HG02870 (cell line): Measurements from ENCODE around the gene ZNF467.

Source experiments
- ATAC-seq: cut with Tn5 transposase; IDR thresholded peaks from one replicate; pipeline ENCODE4 v1.9.1; 2021; ENCODE audit warnings: mild to moderate bottlenecking, moderate library complexity; ENCODE audit not compliant: unreplicated experiment

Gene ZNF467

GRCh38 chr7:149773446-149774236 lies at the start of gene ZNF467:
Gene ZNF467, minus strand, starts transcription at chr7:149773588. Its CDS starts 2,556 bp downstream, at chr7:149771032.
- no peak for ATAC-seq

GRCh38 chr7:149822353-149822943 lies 49.1 kb upstream of the ZNF467 start:
- no peak for ATAC-seq

- ATAC-seq = no peak
Observed at GRCh38 chr7:149821191-149822148, 48.1 kb upstream of the ZNF467 start.

- ATAC-seq = no peak
Observed at GRCh38 chr7:149820622-149821190, 47.3 kb upstream of the ZNF467 start.

- ATAC-seq = no peak
Observed at GRCh38 chr7:149819961-149820340, 46.6 kb upstream of the ZNF467 start.

- no peak for ATAC-seq
Observed at GRCh38 chr7:149819141-149819960, 46.0 kb upstream of the ZNF467 start.

GRCh38 chr7:149818536-149818840 lies 45.1 kb upstream of the ZNF467 start:
- ATAC-seq = no peak

- no peak for ATAC-seq
Observed at GRCh38 chr7:149817836-149818535, 44.6 kb upstream of the ZNF467 start.

GRCh38 chr7:149817301-149817771 lies 43.9 kb upstream of the ZNF467 start:
- no peak for ATAC-seq

- no peak for ATAC-seq
Observed at GRCh38 chr7:149816794-149817193, 43.4 kb upstream of the ZNF467 start.

- no peak for ATAC-seq
Observed at GRCh38 chr7:149816267-149816751, 42.9 kb upstream of the ZNF467 start.

- no peak for ATAC-seq
Observed at GRCh38 chr7:149815661-149816266, 42.4 kb upstream of the ZNF467 start.

GRCh38 chr7:149815121-149815520 lies 41.7 kb upstream of the ZNF467 start:
- ATAC-seq = no peak

- no peak for ATAC-seq
Observed at GRCh38 chr7:149814494-149814893, 41.1 kb upstream of the ZNF467 start.

GRCh38 chr7:149813254-149814035 lies 40.1 kb upstream of the ZNF467 start:
- ATAC-seq = no peak

- no peak for ATAC-seq
Observed at GRCh38 chr7:149811831-149812490, 38.6 kb upstream of the ZNF467 start.

GRCh38 chr7:149811221-149811620 lies 37.8 kb upstream of the ZNF467 start:
- ATAC-seq = no peak

GRCh38 chr7:149809215-149809614 lies 35.8 kb upstream of the ZNF467 start:
- no peak for ATAC-seq
